Suprapubic skin (tissue), 4 donors: ENCODE measurements around the gene TRHDE.

Experiments used
- POLR2A ChIP-seq, 2 donors: fragments of 450-650 bp; IDR thresholded peaks; one replicate each; pipeline ENCODE4 v1.6.1; 2017; ENCODE audit warnings: antibody characterized with exemption in 2 of 2, mild to moderate bottlenecking in 2 of 2, moderate library complexity in 2 of 2
- POLR2AphosphoS5 ChIP-seq, 3 donors: sonication (generic); formaldehyde crosslinking; IDR thresholded peaks; one replicate each; pipeline ENCODE4 v1.6.1; 2017; ENCODE audit warnings: antibody characterized with exemption in 3 of 3
- TF ChIP-seq, protein P1 (sequence below), 2 donors: fragments of 200-600 bp in 1 of 2; fragments of 450-650 bp in 1 of 2; sonication (generic) in 1 of 2; IDR thresholded peaks; one replicate each; pipeline ENCODE4 v1.5.1; 2016 to 2019; ENCODE audit warnings: antibody characterized with exemption in 2 of 2, mild to moderate bottlenecking in 1 of 2, moderate library complexity in 1 of 2

DNA sequence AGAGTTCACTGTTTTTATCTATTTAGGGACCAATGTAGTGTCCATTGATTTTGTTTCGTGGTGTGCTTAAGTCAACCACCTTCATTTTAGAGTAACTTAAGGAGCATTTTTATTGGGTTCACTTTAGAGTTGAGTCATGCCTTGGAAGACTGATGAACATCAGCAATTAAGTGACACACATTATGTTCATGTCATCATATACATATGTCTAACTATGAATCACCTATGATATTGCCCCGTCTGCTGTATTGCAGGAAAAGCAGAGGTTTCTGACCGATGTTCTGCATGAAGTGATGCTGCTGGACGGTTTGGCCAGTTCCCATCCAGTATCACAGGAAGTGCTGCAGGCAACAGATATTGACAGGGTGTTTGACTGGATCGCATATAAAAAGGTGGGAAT lies 227.1 kb downstream of the TRHDE start:
- TF ChIP-seq, protein P1, sequence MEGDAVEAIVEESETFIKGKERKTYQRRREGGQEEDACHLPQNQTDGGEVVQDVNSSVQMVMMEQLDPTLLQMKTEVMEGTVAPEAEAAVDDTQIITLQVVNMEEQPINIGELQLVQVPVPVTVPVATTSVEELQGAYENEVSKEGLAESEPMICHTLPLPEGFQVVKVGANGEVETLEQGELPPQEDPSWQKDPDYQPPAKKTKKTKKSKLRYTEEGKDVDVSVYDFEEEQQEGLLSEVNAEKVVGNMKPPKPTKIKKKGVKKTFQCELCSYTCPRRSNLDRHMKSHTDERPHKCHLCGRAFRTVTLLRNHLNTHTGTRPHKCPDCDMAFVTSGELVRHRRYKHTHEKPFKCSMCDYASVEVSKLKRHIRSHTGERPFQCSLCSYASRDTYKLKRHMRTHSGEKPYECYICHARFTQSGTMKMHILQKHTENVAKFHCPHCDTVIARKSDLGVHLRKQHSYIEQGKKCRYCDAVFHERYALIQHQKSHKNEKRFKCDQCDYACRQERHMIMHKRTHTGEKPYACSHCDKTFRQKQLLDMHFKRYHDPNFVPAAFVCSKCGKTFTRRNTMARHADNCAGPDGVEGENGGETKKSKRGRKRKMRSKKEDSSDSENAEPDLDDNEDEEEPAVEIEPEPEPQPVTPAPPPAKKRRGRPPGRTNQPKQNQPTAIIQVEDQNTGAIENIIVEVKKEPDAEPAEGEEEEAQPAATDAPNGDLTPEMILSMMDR (IDR thresholded peaks at IDR 0.05): no peak
- TF ChIP-seq POLR2A (IDR thresholded peaks at IDR 0.05) (no peak), POLR2AphosphoS5 (IDR thresholded peaks at IDR 0.05) (no peak)
